IPS-18c (cell line): ENCODE data around the gene EFNA3.

ENCODE experiments used
- H3K4me3 ChIP-seq: 2 replicates; pipeline ENCODE4 v1.7.0; 2013; ENCODE audit warnings: low read depth, mild to moderate bottlenecking, low read length, moderate library complexity; ENCODE audit not compliant: insufficient read depth
- H3K9me3 ChIP-seq: one replicate; pipeline ENCODE4 v1.6.1; 2013; ENCODE audit warnings: mild to moderate bottlenecking, low read length, moderate library complexity; ENCODE audit not compliant: control insufficient read depth, insufficient read depth

EFNA3 gene

GRCh38 chr1:155043793-155044192 is 34.8 kb upstream of the EFNA3 start:
- peaks cover 2% of the 10 kb centered on the region for H3K9me3 ChIP-seq
- no peak overlapping the region for H3K4me3 ChIP-seq

GRCh38 chr1:155044365-155044764 is 34.3 kb upstream of the EFNA3 start:
- H3K4me3 ChIP-seq, result no peak overlapping the region
- H3K9me3 ChIP-seq, result peaks cover 2% of the 10 kb centered on the region

DNA sequence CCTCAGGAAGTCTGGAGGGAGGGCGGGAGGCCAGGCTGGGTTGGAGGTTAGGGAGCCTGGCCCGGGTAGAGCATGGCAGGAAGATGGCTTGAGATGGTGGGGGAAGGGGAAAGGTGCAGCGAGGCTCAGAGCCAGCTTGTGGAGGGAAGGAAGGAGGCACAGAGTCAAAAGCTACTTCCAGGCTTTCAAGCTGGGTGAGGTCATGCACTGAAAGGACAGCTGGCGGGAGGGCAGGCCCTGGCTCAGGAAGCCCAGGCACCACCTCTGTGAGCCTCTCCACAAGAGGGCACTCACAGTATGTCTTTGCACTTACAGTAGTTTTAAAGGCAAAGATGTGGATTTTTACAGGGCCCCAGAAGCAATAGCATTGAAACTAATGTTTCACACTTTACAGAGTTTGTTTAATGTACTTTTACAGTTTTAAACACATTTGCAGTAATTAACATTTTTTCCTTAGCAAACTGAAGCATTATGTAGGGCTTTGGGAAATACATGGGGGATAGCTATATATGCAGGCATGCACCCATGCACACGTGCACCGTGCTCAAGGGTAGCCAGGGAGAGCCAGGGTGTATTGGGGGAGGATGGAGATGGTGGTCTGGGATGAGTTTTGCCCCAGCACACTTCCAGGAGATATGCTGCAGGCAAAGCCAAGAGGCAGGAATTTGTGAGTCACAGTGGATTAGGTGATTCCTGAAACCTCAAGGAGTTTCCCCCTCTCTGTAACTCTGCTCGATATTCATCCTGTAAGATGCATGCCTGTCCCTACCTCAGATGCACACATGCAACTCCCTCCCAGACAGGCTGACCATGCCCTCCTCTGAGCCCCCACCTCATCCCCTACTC is 33.6 kb upstream of the EFNA3 start:
- Histone ChIP-seq H3K9me3 (peaks cover 2% of the 10 kb centered on the region), H3K4me3 (no peak overlapping the region)

- no peak overlapping the region for H3K4me3 ChIP-seq
- peaks cover 2% of the 10 kb centered on the region for H3K9me3 ChIP-seq
Measured at GRCh38 chr1:155048449-155049334, 29.9 kb upstream of the EFNA3 start.

DNA sequence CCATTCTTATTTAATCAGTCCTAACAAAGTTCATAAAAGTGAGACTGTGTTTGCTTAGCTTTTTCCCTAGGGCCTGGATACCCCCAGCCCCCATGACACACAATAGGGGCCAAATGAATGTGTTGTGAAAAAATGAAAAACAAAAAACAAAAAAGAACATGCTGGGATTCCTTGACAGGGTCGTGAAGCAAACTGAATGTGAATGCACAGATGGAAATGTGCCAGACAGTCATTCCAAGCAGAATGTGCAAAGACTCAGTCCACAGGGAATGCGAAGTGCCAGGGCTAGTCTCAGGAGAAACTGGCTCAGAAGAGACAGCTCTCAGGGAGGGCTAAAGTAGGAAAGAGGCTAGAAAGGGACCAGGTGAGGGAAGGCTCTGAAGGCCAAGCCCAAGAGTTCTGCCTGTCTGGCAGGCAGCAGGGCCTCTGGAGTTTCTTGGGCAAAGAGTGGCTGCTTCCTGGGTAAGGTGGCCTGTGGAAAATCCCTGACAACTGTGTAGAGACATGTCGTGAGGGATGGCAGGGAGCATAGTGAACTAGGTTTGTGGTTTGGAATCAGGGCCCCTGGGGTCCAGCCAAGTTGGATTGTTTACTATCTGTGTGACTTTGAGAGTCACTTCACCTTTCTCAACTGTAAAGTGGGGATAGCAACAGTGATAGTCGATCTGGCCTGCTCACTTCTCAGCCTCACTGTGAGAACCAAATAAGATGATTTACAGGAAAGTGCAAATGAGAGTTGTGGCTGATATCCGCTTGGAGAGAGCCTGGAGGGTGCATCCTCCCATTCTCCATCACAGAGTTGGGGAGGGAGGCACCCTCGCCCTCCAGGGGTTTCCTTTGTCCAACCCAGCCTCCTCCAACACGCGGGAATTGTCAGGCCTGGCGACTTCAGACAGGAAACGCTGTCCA is 28.7 kb upstream of the EFNA3 start:
- Histone ChIP-seq H3K9me3 (peaks cover 2% of the 10 kb centered on the region), H3K4me3 (no peak overlapping the region; the same call in 1 of the 2 replicates)

GRCh38 chr1:155050560-155051341 is 27.9 kb upstream of the EFNA3 start, which contains the start of gene ADAM15:
TSS of gene ADAM15 (plus strand) at chr1:155051316. CDS start at chr1:155051387, 71 bp downstream.
- peak within 1 kb of the TSS; percentile 93 for H3K4me3 ChIP-seq
- H3K9me3 ChIP-seq, result peaks cover 2% of the 10 kb centered on the region

- no peaks in the 10 kb centered on the region for H3K9me3 ChIP-seq
- peak overlapping the region; percentile 64 for H3K4me3 ChIP-seq
Measured at GRCh38 chr1:155051342-155051776, 27.3 kb upstream of the EFNA3 start.

GRCh38 chr1:155051777-155052398 is 26.7 kb upstream of the EFNA3 start:
- Histone ChIP-seq H3K4me3 (peak overlapping the region; percentile 64), H3K9me3 (no peaks in the 10 kb centered on the region)

- Histone ChIP-seq H3K4me3 (peak overlapping the region; percentile 64), H3K9me3 (no peaks in the 10 kb centered on the region)
Measured at GRCh38 chr1:155052439-155053395, 25.9 kb upstream of the EFNA3 start.

- no peaks in the 10 kb centered on the region for H3K9me3 ChIP-seq
- no peak overlapping the region for H3K4me3 ChIP-seq
Measured at GRCh38 chr1:155053531-155054105, 25.0 kb upstream of the EFNA3 start.

DNA sequence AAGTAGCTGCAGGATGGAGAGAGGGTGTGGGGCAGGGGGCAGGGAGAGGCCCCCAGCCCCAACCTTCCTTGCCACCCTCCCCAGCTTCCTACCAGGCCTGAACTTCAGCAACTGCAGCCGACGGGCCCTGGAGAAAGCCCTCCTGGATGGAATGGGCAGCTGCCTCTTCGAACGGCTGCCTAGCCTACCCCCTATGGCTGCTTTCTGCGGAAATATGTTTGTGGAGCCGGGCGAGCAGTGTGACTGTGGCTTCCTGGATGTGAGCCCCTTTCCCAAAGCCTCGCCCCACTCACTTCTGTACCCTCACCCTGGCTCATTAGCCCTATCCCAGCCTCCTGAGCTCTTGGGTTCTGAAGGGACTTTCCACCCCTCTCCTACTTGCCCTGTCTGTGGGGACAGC is 21.5 kb upstream of the EFNA3 start:
- no peak overlapping the region for H3K4me3 ChIP-seq

DNA sequence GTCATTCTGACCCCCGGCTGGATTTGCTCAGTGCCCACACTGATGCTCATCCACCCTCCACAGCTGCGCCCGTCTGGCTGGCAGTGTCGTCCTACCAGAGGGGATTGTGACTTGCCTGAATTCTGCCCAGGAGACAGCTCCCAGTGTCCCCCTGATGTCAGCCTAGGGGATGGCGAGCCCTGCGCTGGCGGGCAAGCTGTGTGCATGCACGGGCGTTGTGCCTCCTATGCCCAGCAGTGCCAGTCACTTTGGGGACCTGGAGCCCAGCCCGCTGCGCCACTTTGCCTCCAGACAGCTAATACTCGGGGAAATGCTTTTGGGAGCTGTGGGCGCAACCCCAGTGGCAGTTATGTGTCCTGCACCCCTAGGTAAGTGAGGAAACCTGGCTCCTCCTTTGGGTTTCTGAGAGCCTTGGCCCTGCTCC is 20.8 kb upstream of the EFNA3 start:
- Histone ChIP-seq H3K9me3 (peaks cover 2% of the 10 kb centered on the region), H3K4me3 (no peak overlapping the region)

More for the DNA sequence above, 21.5 kb upstream of the EFNA3 start:
- peaks cover 2% of the 10 kb centered on the region for H3K9me3 ChIP-seq

DNA sequence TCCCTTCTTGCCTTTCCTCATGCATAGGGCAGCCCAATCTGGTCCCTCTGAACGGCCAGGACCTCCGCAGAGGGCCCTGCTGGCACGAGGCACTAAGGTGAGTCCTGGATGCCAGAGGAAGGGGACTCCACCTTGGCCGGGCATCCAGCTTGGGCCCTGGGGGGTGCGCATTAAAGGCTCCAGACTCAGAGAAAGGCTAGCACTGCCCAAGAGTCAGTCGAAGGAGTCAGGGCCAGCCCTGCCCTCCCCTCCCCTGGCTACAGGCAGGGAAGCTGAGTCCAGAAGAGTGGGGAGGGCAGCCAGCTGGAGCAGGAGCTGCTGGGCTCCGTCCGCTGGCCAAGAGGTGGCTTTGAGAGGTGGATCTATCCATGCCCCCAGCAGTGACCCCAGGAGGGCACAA is 17.9 kb upstream of the EFNA3 start:
- H3K4me3 ChIP-seq, result no peak overlapping the region
- H3K9me3 ChIP-seq, result peaks cover 2% of the 10 kb centered on the region

GRCh38 chr1:155061381-155062150 is 17.1 kb upstream of the EFNA3 start:
- H3K9me3 ChIP-seq, result peaks cover 2% of the 10 kb centered on the region
- H3K4me3 ChIP-seq, result peak overlapping the region; percentile 90
